ENCODE measurements around the gene SIN3B. TPM values are rescaled to one million over a fixed set of nuclear protein-coding genes. Genes with fewer than 3 reads are reported as not detected.

SIN3B gene
- total RNA-seq, 4 donors from 2014 or later = 38.1 to 294 (median 66.5) TPM

- intact Hi-C loops (cut with DNase I; ENCODE audit: low total_unique reads) = no loop called here
- WGBS, 2 donors (ENCODE audit: low coverage in 1 of 2) = 92% methylated on average over 7 of the region's 7 CpGs; no CpG with 5 or more reads in 1 of the 2 donors
These were observed 23.9 kb downstream of the SIN3B start for GRCh38 chr19:16853066-16853465.

GRCh38 chr19:16856091-16856490, 26.9 kb downstream of the SIN3B start:
- no peak for TF ChIP-seq POLR2AphosphoS5 (IDR thresholded peaks at IDR 0.05)
- no peak for TF ChIP-seq POLR2A (IDR thresholded peaks at IDR 0.05)
- no peak for TF ChIP-seq CTCF (IDR thresholded peaks at IDR 0.05)
- TF ChIP-seq EP300 (IDR thresholded peaks at IDR 0.05; ENCODE audit: low read depth) = no peak
- in situ Hi-C loops (cut with MboI; ENCODE audit: low pct_ligation_motif_present in 1 of 4, low pct_unique_long_range_greater_than_20kb in 1 of 4, low sequenced_read_pairs in 3 of 4) (no loop called here), intact Hi-C loops (cut with DNase I; ENCODE audit: low total_unique reads) (no loop called here)
- Histone ChIP-seq H3K4me1 (no peaks in the 10 kb centered on the region), H3K36me3 (peaks cover 0 to 28% (median 9%) of the 10 kb centered on the region in 4 donors), H3K9me3 (no peaks in the 10 kb centered on the region), H3K4me3 (no peak overlapping the region), H3K27ac (no peak overlapping the region), H3K27me3 (no peaks in the 10 kb centered on the region)
- no peak for DNase-seq
- 89 to 100% methylated on average over 1 to 9 of the region's 9 CpGs for WGBS, 2 donors (ENCODE audit: low coverage in 1 of 2)

More at GRCh38 chr19:16853066-16853465, 23.9 kb downstream of the SIN3B start:
- in situ Hi-C loops (cut with MboI; ENCODE audit: low pct_ligation_motif_present in 1 of 4, low pct_unique_long_range_greater_than_20kb in 1 of 4, low sequenced_read_pairs in 3 of 4) = no loop called here
- no peak for DNase-seq
- Histone ChIP-seq H3K27me3 (no peaks in the 10 kb centered on the region), H3K9me3 (no peaks in the 10 kb centered on the region), H3K4me3 (no peak overlapping the region), H3K36me3 (peaks cover 0 to 35% (median 16%) of the 10 kb centered on the region in 4 donors), H3K4me1 (no peaks in the 10 kb centered on the region), H3K27ac (no peak overlapping the region)
- no peak for TF ChIP-seq POLR2A (IDR thresholded peaks at IDR 0.05)
- no peak for TF ChIP-seq POLR2AphosphoS5 (IDR thresholded peaks at IDR 0.05)
- no peak for TF ChIP-seq CTCF (IDR thresholded peaks at IDR 0.05)
- no peak for TF ChIP-seq EP300 (IDR thresholded peaks at IDR 0.05; ENCODE audit: low read depth)

- TF ChIP-seq POLR2AphosphoS5 (IDR thresholded peaks at IDR 0.05) (no peak), POLR2A (IDR thresholded peaks at IDR 0.05) (no peak), EP300 (IDR thresholded peaks at IDR 0.05; ENCODE audit: low read depth) (no peak), CTCF (IDR thresholded peaks at IDR 0.05) (no peak)
- no peak overlapping the region for H3K4me3 ChIP-seq
- H3K27ac ChIP-seq = no peak overlapping the region
- no peaks in the 10 kb centered on the region for H3K27me3 ChIP-seq
- H3K36me3 ChIP-seq = peaks cover 0 to 17% (median 5%) of the 10 kb centered on the region in 4 donors
- intact Hi-C loops (cut with DNase I; ENCODE audit: low total_unique reads) (no loop called here), in situ Hi-C loops (cut with MboI; ENCODE audit: low pct_ligation_motif_present in 1 of 4, low pct_unique_long_range_greater_than_20kb in 1 of 4, low sequenced_read_pairs in 3 of 4) (no loop called here)
- 98% methylated on average over 7 of the region's 7 CpGs; no CpG with 5 or more reads in 1 of the 2 donors for WGBS, 2 donors (ENCODE audit: low coverage in 1 of 2)
- no peaks in the 10 kb centered on the region for H3K9me3 ChIP-seq
- no peak for DNase-seq
- no peaks in the 10 kb centered on the region for H3K4me1 ChIP-seq
These were observed 30.4 kb downstream of the SIN3B start for GRCh38 chr19:16859626-16860025.

DNA sequence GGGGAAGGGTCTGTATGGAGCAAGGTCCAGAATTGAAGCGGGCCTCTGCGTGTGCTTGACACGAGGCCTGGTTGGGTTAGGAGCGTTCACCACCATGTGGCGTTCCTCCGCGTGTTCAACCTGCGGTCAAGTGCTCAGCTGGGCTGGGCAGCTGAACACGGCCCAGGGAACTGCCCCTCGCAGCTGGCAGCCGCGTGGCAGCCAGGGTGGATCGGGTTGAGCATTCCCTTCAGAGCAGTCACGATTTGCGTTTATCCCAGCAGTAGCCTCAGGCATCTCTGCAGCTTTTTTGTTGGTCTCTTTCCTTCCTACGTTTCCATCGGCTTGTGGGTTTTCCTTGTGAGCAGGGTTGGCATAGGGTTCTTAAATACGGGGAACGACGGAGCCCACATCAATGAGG, 30.9 kb downstream of the SIN3B start:
- intact Hi-C loops (cut with DNase I; ENCODE audit: low total_unique reads) = no loop called here
- Histone ChIP-seq H3K27ac (no peak overlapping the region), H3K27me3 (no peaks in the 10 kb centered on the region), H3K36me3 (peaks cover 0 to 17% (median 7%) of the 10 kb centered on the region in 4 donors), H3K4me1 (no peaks in the 10 kb centered on the region), H3K4me3 (no peak overlapping the region), H3K9me3 (no peaks in the 10 kb centered on the region)
- TF ChIP-seq CTCF (IDR thresholded peaks at IDR 0.05) (no peak), EP300 (IDR thresholded peaks at IDR 0.05; ENCODE audit: low read depth) (no peak), POLR2AphosphoS5 (IDR thresholded peaks at IDR 0.05) (no peak), POLR2A (IDR thresholded peaks at IDR 0.05) (no peak)
- WGBS, 2 donors (ENCODE audit: low coverage in 1 of 2) = 90 to 97% methylated on average over 10 to 20 of the region's 20 CpGs
- in situ Hi-C loops (cut with MboI; ENCODE audit: low pct_ligation_motif_present in 1 of 4, low pct_unique_long_range_greater_than_20kb in 1 of 4, low sequenced_read_pairs in 3 of 4) = no loop called here
- no peak for DNase-seq

Data from transverse colon (tissue), 4 donors.